Spleen (tissue), 7 donors: ENCODE results near the gene TTC39A.

Source experiments
- CTCF ChIP-seq, 11 experiments: fragments of 200-600 bp in 7 of 11; fragments of 450-650 bp in 4 of 11; sonication (generic) in 4 of 11; IDR thresholded peaks in 8 of 11; conservative IDR thresholded peaks in 3 of 11; 1 replicate in 7 of 11; 2 replicates in 4 of 11; pipeline versions ENCODE4 v1.4.0 to v1.8.0; 2016 to 2021; ENCODE audit warnings: antibody characterized with exemption in 11 of 11, inconsistent platforms in 4 of 11, mild to moderate bottlenecking in 1 of 11
- POLR2A ChIP-seq, 3 donors: fragments of 450-650 bp; IDR thresholded peaks; one replicate each; pipeline ENCODE4 v1.5.1; 2017; ENCODE audit warnings: antibody characterized with exemption in 3 of 3, mild to moderate bottlenecking in 1 of 3
- POLR2AphosphoS5 ChIP-seq, 3 donors: sonication (generic); formaldehyde crosslinking; IDR thresholded peaks; one replicate each; pipeline ENCODE4 v1.5.1; 2017; ENCODE audit warnings: antibody characterized with exemption in 3 of 3
- donor health status: DM: no; HTN: no; CAD: no; lungs with moderate emphysema.
- donor health status: DM: no; HTN: no; CAD: no.
- donor health status: DM: no; HTN: no; CAD: no.

GRCh38 chr1:51298322-51298705 is 32.0 kb downstream of the TTC39A start:
- TF ChIP-seq POLR2A (IDR thresholded peaks at IDR 0.05) (no peak), CTCF (IDR thresholded peaks at IDR 0.05 in 8 of 11, conservative IDR thresholded peaks at IDR 0.05 in 3 of 11) (no peak), POLR2AphosphoS5 (IDR thresholded peaks at IDR 0.05) (no peak)
